Fibroblast of lung (primary cell): ENCODE results near the gene ZNF821. TPM values are rescaled to one million over a fixed set of nuclear protein-coding genes. Genes with fewer than 3 reads are reported as not detected.

Experiments used
- polyA plus RNA-seq, 2 donors: library from polyadenylated mRNA; depleted of rRNA in 1 of 2; stranded (reverse) in 1 of 2; unstranded in 1 of 2; fragments of >200 nt; gene quantifications; 2 replicates each; pipeline ENCODE4 v1.2.1, GENCODE V29; 2011 to 2012; ENCODE audit warnings: missing spikeins in 1 of 2
- total RNA-seq: library from RNA; depleted of rRNA; stranded (reverse); fragments of >200 nt; gene quantifications from 2 replicates; pipeline ENCODE4 v1.2.1, GENCODE V29; 2014

ZNF821 gene
- total and polyA plus RNA-seq, 2 donors (not counting 1 experiment from before 2014, with no cell fraction given): 5.8 to 5.9 TPM

Other genes with a start within 250 kb of the ZNF821 start
- 6.9 and 9.7 TPM in 2 replicates for gene PHLPP2, start 159.5 kb downstream of the ZNF821 start, total RNA-seq
- gene PHLPP2, start 159.5 kb downstream of the ZNF821 start, polyA plus RNA-seq: 12.4 and 13.2 TPM in 2 replicates
- 45.7 and 55.5 TPM in 2 replicates for gene AP1G1, start 75.3 kb downstream of the ZNF821 start, total RNA-seq
- 102 and 106 TPM in 2 replicates for gene AP1G1, start 75.3 kb downstream of the ZNF821 start, polyA plus RNA-seq
- gene ATXN1L, start 38.2 kb downstream of the ZNF821 start, total RNA-seq: 11.0 and 13.2 TPM in 2 replicates
- gene ATXN1L, start 38.2 kb downstream of the ZNF821 start, polyA plus RNA-seq: 10.6 and 11.5 TPM in 2 replicates
- 120 and 139 TPM in 2 replicates for gene IST1, start 11.3 kb upstream of the ZNF821 start, total RNA-seq
- gene IST1, start 11.3 kb upstream of the ZNF821 start, polyA plus RNA-seq: 174 and 221 TPM in 2 replicates
- gene PKD1L3, start 116.2 kb upstream of the ZNF821 start, total RNA-seq: not detected in 2 replicates
- not detected in 2 replicates for gene PKD1L3, start 116.2 kb upstream of the ZNF821 start, polyA plus RNA-seq
- 2.8 and 3.0 TPM in 2 replicates for gene DHODH, start 124.6 kb upstream of the ZNF821 start, total RNA-seq
- 3.0 and 5.2 TPM in 2 replicates for gene DHODH, start 124.6 kb upstream of the ZNF821 start, polyA plus RNA-seq
- not detected in 2 replicates for gene HP, start 170.3 kb upstream of the ZNF821 start, total RNA-seq
- gene HP, start 170.3 kb upstream of the ZNF821 start, polyA plus RNA-seq: not detected in 2 replicates
- gene HPR, start 179.0 kb upstream of the ZNF821 start, total RNA-seq: not detected in 2 replicates
- 0.09 and 0.10 TPM in 2 replicates for gene HPR, start 179.0 kb upstream of the ZNF821 start, polyA plus RNA-seq
- 8.0 and 8.3 TPM in 2 replicates for gene TXNL4B, start 209.4 kb upstream of the ZNF821 start, total RNA-seq
- 14.5 and 14.7 TPM in 2 replicates for gene TXNL4B, start 209.4 kb upstream of the ZNF821 start, polyA plus RNA-seq
- 80.3 and 85.0 TPM in 2 replicates for gene DHX38, start 209.7 kb upstream of the ZNF821 start, total RNA-seq
- gene DHX38, start 209.7 kb upstream of the ZNF821 start, polyA plus RNA-seq: 31.4 and 44.0 TPM in 2 replicates